Activated CD4-positive, alpha-beta memory T cell treated with anti-CD3 and anti-CD28 coated beads, Interleukin-2, amount 10 ng/mL, durations not matched to agents 7 days and 5 days (primary cell): ENCODE measurements around the gene ZNF644. TPM values are rescaled to one million over a fixed set of nuclear protein-coding genes. Genes with fewer than 3 reads are reported as not detected.

ENCODE experiments used
- CTCF ChIA-PET: fragments of 350-600 bp; sonication (Branson Sonifier 250); formaldehyde crosslinking; loops from one replicate; lab custom pipeline; 2021; ENCODE audit warnings: antibody characterized with exemption, inconsistent platforms; lab: Charles Lee
- POLR2A ChIA-PET: fragments of 350-600 bp; sonication (Branson Sonifier 250); formaldehyde crosslinking; loops from one replicate; lab custom pipeline; 2021; ENCODE audit warnings: antibody characterized with exemption; lab: Charles Lee
- DNase-seq: peaks from one replicate; pipeline ENCODE4 v3.0.0-alpha.2; 2020
- H3K27ac Mint-ChIP-seq: one replicate; pipeline ENCODE4 v1.8.0; 2021; ENCODE audit warnings: mild to moderate bottlenecking, mixed read lengths
- H3K27me3 Mint-ChIP-seq: one replicate; pipeline ENCODE4 v1.8.0; 2021; ENCODE audit warnings: mixed read lengths
- H3K36me3 Mint-ChIP-seq: one replicate; pipeline ENCODE4 v1.8.0; 2021; ENCODE audit warnings: low read depth, mixed read lengths
- H3K4me1 Mint-ChIP-seq: one replicate; pipeline ENCODE4 v1.8.0; 2021; ENCODE audit warnings: mixed read lengths
- H3K4me3 Mint-ChIP-seq: one replicate; pipeline ENCODE4 v1.8.0; 2021; ENCODE audit warnings: mild to moderate bottlenecking, mixed read lengths
- H3K9me3 Mint-ChIP-seq: one replicate; pipeline ENCODE4 v1.8.0; 2021; ENCODE audit warnings: mixed read lengths
- total RNA-seq, 2 experiments: library from RNA; stranded (reverse); gene quantifications; one replicate each; pipeline ENCODE4 v1.2.3, GENCODE V29; 2021

The ZNF644 gene
- total RNA-seq, 2 experiments from 2014 or later: 50.9 to 56.1 TPM

GRCh38 chr1:91015794-91016550 is 5.9 kb downstream of the ZNF644 start:
- H3K27me3 Mint-ChIP-seq: no peaks in the 10 kb centered on the region
- ChIA-PET POLR2A (no interaction called here), CTCF (interaction anchor here (0.9 kb wide), 1 partner anchor 150 kb away, joined by 3 read pairs; no protein-coding TSS in a partner anchor)
- H3K27ac Mint-ChIP-seq: no peak overlapping the region
- H3K4me3 Mint-ChIP-seq: no peak overlapping the region
- no peaks in the 10 kb centered on the region for H3K9me3 Mint-ChIP-seq
- peaks cover 63% of the 10 kb centered on the region for H3K4me1 Mint-ChIP-seq
- DNase-seq: no peak
- H3K36me3 Mint-ChIP-seq: peaks cover 43% of the 10 kb centered on the region

- Mint-ChIP-seq H3K9me3 (no peaks in the 10 kb centered on the region), H3K27ac (no peak overlapping the region), H3K4me1 (peaks cover 57% of the 10 kb centered on the region), H3K27me3 (no peaks in the 10 kb centered on the region), H3K36me3 (peaks cover 40% of the 10 kb centered on the region), H3K4me3 (no peak overlapping the region)
- ChIA-PET POLR2A (no interaction called here), CTCF (no interaction called here)
- DNase-seq: no peak
Observed at GRCh38 chr1:91015358-91015780, 6.5 kb downstream of the ZNF644 start.

- Mint-ChIP-seq H3K27ac (no peak overlapping the region), H3K9me3 (no peaks in the 10 kb centered on the region), H3K36me3 (peaks cover 38% of the 10 kb centered on the region), H3K4me1 (peaks cover 51% of the 10 kb centered on the region), H3K27me3 (no peaks in the 10 kb centered on the region), H3K4me3 (no peak overlapping the region)
- ChIA-PET CTCF (interaction anchor here (0.6 kb wide), 1 partner anchor 18 kb away, joined by 3 read pairs; no protein-coding TSS in a partner anchor), POLR2A (no interaction called here)
- DNase-seq: no peak
Observed at GRCh38 chr1:91014475-91014874, 7.4 kb downstream of the ZNF644 start.

GRCh38 chr1:91013302-91013701 is 8.5 kb downstream of the ZNF644 start:
- Mint-ChIP-seq H3K4me3 (no peak overlapping the region), H3K27ac (no peak overlapping the region), H3K4me1 (peaks cover 42% of the 10 kb centered on the region), H3K9me3 (no peaks in the 10 kb centered on the region), H3K36me3 (peaks cover 37% of the 10 kb centered on the region), H3K27me3 (no peaks in the 10 kb centered on the region)
- ChIA-PET POLR2A (interaction anchor here (2.3 kb wide), 1 partner anchor 8 kb away, joined by 9 read pairs; the partner anchor contains the start of gene ZNF644), CTCF (no interaction called here)
- DNase-seq: no peak

GRCh38 chr1:91012196-91012595 is 9.6 kb downstream of the ZNF644 start:
- Mint-ChIP-seq H3K9me3 (no peaks in the 10 kb centered on the region), H3K4me3 (no peak overlapping the region), H3K27me3 (no peaks in the 10 kb centered on the region), H3K36me3 (peaks cover 35% of the 10 kb centered on the region), H3K27ac (no peak overlapping the region), H3K4me1 (peaks cover 40% of the 10 kb centered on the region)
- ChIA-PET CTCF (no interaction called here), POLR2A (interaction anchor here (2.3 kb wide), 1 partner anchor 9 kb away, joined by 9 read pairs; the partner anchor contains the start of gene ZNF644)
- no peak for DNase-seq

- CTCF ChIA-PET: no interaction called here
- Mint-ChIP-seq H3K4me3 (no peak overlapping the region), H3K9me3 (no peaks in the 10 kb centered on the region), H3K36me3 (peaks cover 33% of the 10 kb centered on the region), H3K27me3 (no peaks in the 10 kb centered on the region), H3K4me1 (peaks cover 41% of the 10 kb centered on the region), H3K27ac (no peak overlapping the region)
- POLR2A ChIA-PET: interaction anchor here (2.3 kb wide), 1 partner anchor 9 kb away, joined by 9 read pairs; the partner anchor contains the start of gene ZNF644
- DNase-seq: no peak
Observed at GRCh38 chr1:91011726-91012125, 10.1 kb downstream of the ZNF644 start.

GRCh38 chr1:91007827-91008226 is 14.0 kb downstream of the ZNF644 start:
- Mint-ChIP-seq H3K9me3 (peaks cover 6% of the 10 kb centered on the region), H3K27ac (no peak overlapping the region), H3K36me3 (peaks cover 50% of the 10 kb centered on the region), H3K27me3 (no peaks in the 10 kb centered on the region), H3K4me1 (peaks cover 48% of the 10 kb centered on the region), H3K4me3 (no peak overlapping the region)
- CTCF ChIA-PET: no interaction called here
- no peak for DNase-seq
- POLR2A ChIA-PET: no interaction called here

GRCh38 chr1:91007092-91007491 is 14.7 kb downstream of the ZNF644 start:
- Mint-ChIP-seq H3K27ac (no peak overlapping the region), H3K27me3 (no peaks in the 10 kb centered on the region), H3K4me3 (no peak overlapping the region), H3K9me3 (peaks cover 9% of the 10 kb centered on the region), H3K4me1 (peaks cover 43% of the 10 kb centered on the region), H3K36me3 (peaks cover 55% of the 10 kb centered on the region)
- ChIA-PET POLR2A (no interaction called here), CTCF (no interaction called here)
- no peak for DNase-seq

- Mint-ChIP-seq H3K4me1 (peaks cover 40% of the 10 kb centered on the region), H3K9me3 (peaks cover 15% of the 10 kb centered on the region), H3K27ac (no peak overlapping the region), H3K36me3 (peaks cover 60% of the 10 kb centered on the region), H3K27me3 (no peaks in the 10 kb centered on the region), H3K4me3 (no peak overlapping the region)
- DNase-seq: no peak
- CTCF ChIA-PET: interaction anchor here (0.9 kb wide), 1 partner anchor 160 kb away, joined by 3 read pairs; no protein-coding TSS in a partner anchor
- POLR2A ChIA-PET: no interaction called here
Observed at GRCh38 chr1:91006113-91006908, 15.5 kb downstream of the ZNF644 start.

- Mint-ChIP-seq H3K4me3 (no peak overlapping the region), H3K36me3 (peaks cover 63% of the 10 kb centered on the region), H3K27me3 (no peaks in the 10 kb centered on the region), H3K27ac (no peak overlapping the region), H3K4me1 (peaks cover 41% of the 10 kb centered on the region), H3K9me3 (peaks cover 16% of the 10 kb centered on the region)
- no peak for DNase-seq
- CTCF ChIA-PET: interaction anchor here (0.9 kb wide), 1 partner anchor 161 kb away, joined by 3 read pairs; no protein-coding TSS in a partner anchor
- POLR2A ChIA-PET: no interaction called here
Observed at GRCh38 chr1:91005285-91005684, 16.6 kb downstream of the ZNF644 start.

- DNase-seq: no peak
- POLR2A ChIA-PET: no interaction called here
- Mint-ChIP-seq H3K9me3 (peaks cover 21% of the 10 kb centered on the region), H3K36me3 (peaks cover 71% of the 10 kb centered on the region), H3K4me1 (peaks cover 42% of the 10 kb centered on the region), H3K27ac (no peak overlapping the region), H3K27me3 (no peaks in the 10 kb centered on the region), H3K4me3 (no peak overlapping the region)
- CTCF ChIA-PET: no interaction called here
Observed at GRCh38 chr1:91004145-91004544, 17.7 kb downstream of the ZNF644 start.

GRCh38 chr1:90996742-90997413 is 25.0 kb downstream of the ZNF644 start:
- ChIA-PET POLR2A (interaction anchor here (1.3 kb wide), 1 partner anchor 21 kb away, joined by 4 read pairs; no protein-coding TSS in a partner anchor), CTCF (interaction anchor here (0.7 kb wide), 1 partner anchor 17 kb away, joined by 3 read pairs; no protein-coding TSS in a partner anchor)
- peaks cover 90% of the 10 kb centered on the region for H3K36me3 Mint-ChIP-seq
- H3K4me3 Mint-ChIP-seq: no peak overlapping the region
- no peaks in the 10 kb centered on the region for H3K27me3 Mint-ChIP-seq
- H3K4me1 Mint-ChIP-seq: peaks cover 27% of the 10 kb centered on the region
- H3K9me3 Mint-ChIP-seq: peaks cover 21% of the 10 kb centered on the region
- no peak for DNase-seq
- no peak overlapping the region for H3K27ac Mint-ChIP-seq
